Tibial nerve (tissue), 4 donors: ENCODE results near the gene CDC42EP3.

Experiments
- EP300 ChIP-seq, 2 donors: sonication (generic); formaldehyde crosslinking; IDR thresholded peaks; one replicate each; pipeline ENCODE4 v1.6.1; 2017; ENCODE audit warnings: antibody characterized with exemption in 2 of 2, mild to moderate bottlenecking in 1 of 2
- POLR2A ChIP-seq, 2 donors: fragments of 450-650 bp; IDR thresholded peaks; one replicate each; pipeline ENCODE4 v1.6.1; 2017; ENCODE audit warnings: antibody characterized with exemption in 2 of 2, mild to moderate bottlenecking in 2 of 2, moderate library complexity in 2 of 2
- TF ChIP-seq, protein P1 (sequence below), 5 experiments: fragments of 200-600 bp in 3 of 5; fragments of 450-650 bp in 2 of 5; sonication (generic) in 3 of 5; IDR thresholded peaks; one replicate each; pipeline ENCODE4 v1.5.1; 2016 to 2019; ENCODE audit warnings: antibody characterized with exemption in 5 of 5, mild to moderate bottlenecking in 3 of 5, moderate library complexity in 2 of 5

GRCh38 chr2:37706334-37707183, 35.1 kb upstream of the CDC42EP3 start:
- TF ChIP-seq POLR2A (IDR thresholded peaks at IDR 0.05), result no peak
- TF ChIP-seq, protein P1, sequence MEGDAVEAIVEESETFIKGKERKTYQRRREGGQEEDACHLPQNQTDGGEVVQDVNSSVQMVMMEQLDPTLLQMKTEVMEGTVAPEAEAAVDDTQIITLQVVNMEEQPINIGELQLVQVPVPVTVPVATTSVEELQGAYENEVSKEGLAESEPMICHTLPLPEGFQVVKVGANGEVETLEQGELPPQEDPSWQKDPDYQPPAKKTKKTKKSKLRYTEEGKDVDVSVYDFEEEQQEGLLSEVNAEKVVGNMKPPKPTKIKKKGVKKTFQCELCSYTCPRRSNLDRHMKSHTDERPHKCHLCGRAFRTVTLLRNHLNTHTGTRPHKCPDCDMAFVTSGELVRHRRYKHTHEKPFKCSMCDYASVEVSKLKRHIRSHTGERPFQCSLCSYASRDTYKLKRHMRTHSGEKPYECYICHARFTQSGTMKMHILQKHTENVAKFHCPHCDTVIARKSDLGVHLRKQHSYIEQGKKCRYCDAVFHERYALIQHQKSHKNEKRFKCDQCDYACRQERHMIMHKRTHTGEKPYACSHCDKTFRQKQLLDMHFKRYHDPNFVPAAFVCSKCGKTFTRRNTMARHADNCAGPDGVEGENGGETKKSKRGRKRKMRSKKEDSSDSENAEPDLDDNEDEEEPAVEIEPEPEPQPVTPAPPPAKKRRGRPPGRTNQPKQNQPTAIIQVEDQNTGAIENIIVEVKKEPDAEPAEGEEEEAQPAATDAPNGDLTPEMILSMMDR (IDR thresholded peaks at IDR 0.05), result no peak
- TF ChIP-seq EP300 (IDR thresholded peaks at IDR 0.05), result no peak
